Right atrium auricular region (tissue), 2 donors: Measurements from ENCODE around the gene CEACAM19. TPM values are rescaled to one million over a fixed set of nuclear protein-coding genes. Genes with fewer than 3 reads are reported as not detected.

Experiments used
- DNase-seq: peaks from one replicate; pipeline ENCODE4 v3.0.0-alpha.2; 2019; ENCODE audit warnings: low spot score
- H3K27ac ChIP-seq, 2 donors: fragments of 200-600 bp; sonication (generic); 1 replicate in 1 of 2; 2 replicates in 1 of 2; pipeline ENCODE4 v1.5.1; 2016 to 2019
- H3K27me3 ChIP-seq, 2 donors: fragments of 200-600 bp; sonication (generic); one replicate each; pipeline versions ENCODE4 v1.5.1 to v1.6.0; 2017 to 2019
- H3K36me3 ChIP-seq: fragments of 200-600 bp; sonication (generic); one replicate; pipeline ENCODE4 v1.5.1; 2016
- H3K4me1 ChIP-seq, 2 donors: fragments of 200-600 bp; sonication (generic); one replicate each; pipeline versions ENCODE4 v1.5.1 to v1.6.0; 2017 to 2019
- H3K4me3 ChIP-seq, 2 donors: fragments of 200-600 bp; sonication (generic); 1 replicate in 1 of 2; 2 replicates in 1 of 2; pipeline ENCODE4 v1.5.1; 2017 to 2019; ENCODE audit warnings: mild to moderate bottlenecking in 1 of 2, moderate library complexity in 1 of 2
- H3K9me3 ChIP-seq, 2 donors: fragments of 200-600 bp; sonication (generic); one replicate each; pipeline ENCODE4 v1.5.1; 2019
- total RNA-seq, 2 donors: library from RNA; depleted of rRNA; stranded (reverse); fragments of >200 nt; gene quantifications; one replicate each; pipeline ENCODE4 v1.1.0, GENCODE V29; 2016
- TF ChIP-seq, protein P1 (sequence below), 2 donors: fragments of 200-600 bp; sonication (generic); IDR thresholded peaks; one replicate each; pipeline ENCODE4 v1.5.1; 2019; ENCODE audit warnings: antibody characterized with exemption in 2 of 2

Gene CEACAM19
- total RNA-seq, 2 donors from 2014 or later: 2.3 to 3.1 TPM

DNA sequence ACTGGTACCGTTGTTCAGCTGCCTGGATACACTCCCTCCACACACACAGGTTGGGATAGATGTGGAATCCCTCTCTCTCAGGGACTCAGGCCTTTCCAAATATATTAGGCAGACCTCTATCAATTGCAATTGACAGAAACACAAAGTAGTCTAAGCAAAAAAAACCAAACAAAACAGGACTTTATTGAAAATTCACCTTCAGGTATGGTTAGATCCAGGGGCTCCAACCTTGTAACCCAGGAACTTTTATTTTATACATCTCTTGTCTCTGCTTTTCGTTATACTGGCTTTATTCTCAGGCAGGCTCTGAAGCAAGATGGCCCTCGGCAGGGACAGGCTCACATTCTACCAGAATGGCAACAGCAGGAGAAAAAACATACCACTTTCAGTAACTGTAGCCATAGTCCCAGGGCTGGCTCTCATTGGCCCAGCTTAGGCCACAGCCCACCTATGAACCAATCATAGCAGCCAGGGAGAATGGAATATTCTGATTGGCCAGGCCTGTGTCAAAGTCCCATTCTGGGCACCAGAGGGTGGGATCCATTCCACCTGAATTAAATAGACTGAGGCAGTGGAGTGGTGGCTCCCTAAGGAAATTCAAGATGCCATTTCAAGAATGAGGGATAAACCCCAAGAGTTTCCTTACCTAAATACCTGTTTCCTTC lies 13.1 kb upstream of the CEACAM19 start:
- H3K4me3 ChIP-seq: no peak overlapping the region
- peaks cover 0 to 13% of the 10 kb centered on the region in 2 donors for H3K4me1 ChIP-seq
- H3K36me3 ChIP-seq: peaks cover 96% of the 10 kb centered on the region
- H3K27me3 ChIP-seq: no peaks in the 10 kb centered on the region
- H3K27ac ChIP-seq: no peak overlapping the region
- H3K9me3 ChIP-seq: no peaks in the 10 kb centered on the region
- no peak for DNase-seq
- TF ChIP-seq, protein P1, sequence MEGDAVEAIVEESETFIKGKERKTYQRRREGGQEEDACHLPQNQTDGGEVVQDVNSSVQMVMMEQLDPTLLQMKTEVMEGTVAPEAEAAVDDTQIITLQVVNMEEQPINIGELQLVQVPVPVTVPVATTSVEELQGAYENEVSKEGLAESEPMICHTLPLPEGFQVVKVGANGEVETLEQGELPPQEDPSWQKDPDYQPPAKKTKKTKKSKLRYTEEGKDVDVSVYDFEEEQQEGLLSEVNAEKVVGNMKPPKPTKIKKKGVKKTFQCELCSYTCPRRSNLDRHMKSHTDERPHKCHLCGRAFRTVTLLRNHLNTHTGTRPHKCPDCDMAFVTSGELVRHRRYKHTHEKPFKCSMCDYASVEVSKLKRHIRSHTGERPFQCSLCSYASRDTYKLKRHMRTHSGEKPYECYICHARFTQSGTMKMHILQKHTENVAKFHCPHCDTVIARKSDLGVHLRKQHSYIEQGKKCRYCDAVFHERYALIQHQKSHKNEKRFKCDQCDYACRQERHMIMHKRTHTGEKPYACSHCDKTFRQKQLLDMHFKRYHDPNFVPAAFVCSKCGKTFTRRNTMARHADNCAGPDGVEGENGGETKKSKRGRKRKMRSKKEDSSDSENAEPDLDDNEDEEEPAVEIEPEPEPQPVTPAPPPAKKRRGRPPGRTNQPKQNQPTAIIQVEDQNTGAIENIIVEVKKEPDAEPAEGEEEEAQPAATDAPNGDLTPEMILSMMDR (IDR thresholded peaks at IDR 0.05): no peak

DNA sequence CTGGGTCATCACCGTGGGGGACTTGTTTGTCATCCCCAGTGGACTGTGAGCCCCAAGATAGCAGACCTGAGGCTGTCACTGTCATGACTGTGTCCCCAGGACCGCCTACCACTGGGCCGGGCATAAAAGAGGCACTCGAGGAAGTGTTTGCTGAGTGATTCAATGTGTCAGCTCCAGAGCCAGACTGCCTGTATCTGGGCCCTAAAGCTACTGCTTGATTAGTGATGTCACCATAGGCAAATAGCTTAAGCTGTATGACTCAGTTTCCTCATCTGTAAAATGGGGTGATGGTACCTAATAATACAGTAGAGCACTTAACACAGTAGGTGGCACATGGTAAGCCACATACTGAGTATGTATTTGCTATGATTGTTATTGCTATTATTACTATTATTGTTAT lies 11.2 kb upstream of the CEACAM19 start:
- DNase-seq: no peak
- Histone ChIP-seq H3K27me3 (no peaks in the 10 kb centered on the region), H3K9me3 (no peaks in the 10 kb centered on the region), H3K36me3 (peaks cover 82% of the 10 kb centered on the region), H3K4me3 (no peak overlapping the region), H3K27ac (no peak overlapping the region), H3K4me1 (peaks cover 0 to 7% of the 10 kb centered on the region in 2 donors)
- TF ChIP-seq, protein P1 (IDR thresholded peaks at IDR 0.05): no peak

DNA sequence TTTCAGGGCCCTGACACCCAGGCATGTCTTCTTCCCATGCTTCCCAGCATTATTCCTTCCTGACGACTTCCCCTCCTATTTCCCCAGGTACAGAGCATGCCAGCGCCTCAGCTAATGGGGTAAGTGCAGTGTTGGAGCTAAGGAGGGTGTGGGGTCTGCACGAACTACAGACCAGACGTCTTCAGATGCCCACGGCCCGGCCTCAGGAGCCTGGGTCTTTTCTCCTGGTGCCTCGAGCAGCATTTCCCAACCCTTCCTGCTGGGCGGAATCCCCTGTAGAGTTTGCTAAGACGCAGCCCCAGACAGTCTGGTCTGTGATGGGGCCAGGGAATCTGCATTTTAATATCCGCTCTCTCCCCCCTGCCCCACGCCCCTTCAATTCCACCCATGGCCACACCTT lies 10.1 kb upstream of the CEACAM19 start:
- H3K27me3 ChIP-seq: no peaks in the 10 kb centered on the region
- H3K4me1 ChIP-seq: peaks cover 0 to 7% of the 10 kb centered on the region in 2 donors
- H3K4me3 ChIP-seq: no peak overlapping the region
- H3K9me3 ChIP-seq: no peaks in the 10 kb centered on the region
- no peak overlapping the region for H3K27ac ChIP-seq
- H3K36me3 ChIP-seq: peaks cover 71% of the 10 kb centered on the region
- DNase-seq: no peak
- TF ChIP-seq, protein P1 (IDR thresholded peaks at IDR 0.05): no peak

DNA sequence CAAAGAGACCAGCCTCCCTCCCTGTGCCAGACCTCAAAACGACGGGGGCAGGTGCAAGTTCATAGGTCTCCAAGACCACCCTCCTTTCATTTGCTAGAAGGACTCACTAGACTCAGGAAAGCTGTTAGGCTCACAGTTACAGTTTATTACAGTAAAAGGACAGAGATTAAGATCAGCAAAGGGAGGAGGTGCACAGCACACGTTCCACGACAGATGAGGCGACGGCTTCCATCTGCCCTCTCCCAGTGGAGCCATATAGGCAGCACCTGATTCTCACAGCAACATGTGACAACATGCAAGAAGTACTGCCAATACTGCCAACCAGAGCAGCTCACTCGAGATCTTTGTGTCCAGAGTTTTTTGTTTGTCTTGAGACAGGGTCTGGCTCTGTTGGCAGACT lies 9.4 kb upstream of the CEACAM19 start:
- TF ChIP-seq, protein P1 (IDR thresholded peaks at IDR 0.05): no peak
- Histone ChIP-seq H3K9me3 (no peaks in the 10 kb centered on the region), H3K4me1 (peaks cover 0 to 7% of the 10 kb centered on the region in 2 donors), H3K27me3 (no peaks in the 10 kb centered on the region), H3K27ac (no peak overlapping the region), H3K36me3 (peaks cover 64% of the 10 kb centered on the region), H3K4me3 (no peak overlapping the region)
- no peak for DNase-seq

DNA sequence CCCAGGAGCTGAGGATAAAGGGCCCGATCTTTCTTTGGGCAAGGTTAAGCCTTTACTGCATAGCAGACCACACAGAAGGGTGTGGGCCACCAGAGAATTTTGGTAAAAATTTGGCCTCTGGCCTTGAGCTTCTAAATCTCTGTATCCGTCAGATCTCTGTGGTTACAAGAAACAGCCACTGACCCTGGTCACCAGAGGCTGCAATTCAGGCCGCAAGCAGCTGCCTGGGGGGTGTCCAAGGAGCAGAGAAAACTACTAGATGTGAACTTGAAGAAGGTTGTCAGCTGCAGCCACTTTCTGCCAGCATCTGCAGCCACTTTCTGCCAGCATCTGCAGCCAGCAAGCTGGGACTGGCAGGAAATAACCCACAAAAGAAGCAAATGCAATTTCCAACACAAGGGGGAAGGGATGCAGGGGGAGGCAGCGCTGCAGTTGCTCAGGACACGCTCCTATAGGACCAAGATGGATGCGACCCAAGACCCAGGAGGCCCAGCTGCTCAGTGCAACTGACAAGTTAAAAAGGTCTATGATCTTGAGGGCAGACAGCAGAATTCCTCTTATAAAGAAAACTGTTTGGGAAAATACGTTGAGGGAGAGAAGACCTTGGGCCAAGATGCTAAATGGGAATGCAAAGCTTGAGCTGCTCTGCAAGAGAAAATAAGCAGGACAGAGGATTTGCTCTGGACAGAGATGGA lies 8.4 kb upstream of the CEACAM19 start:
- TF ChIP-seq, protein P1 (IDR thresholded peaks at IDR 0.05): no peak
- H3K27me3 ChIP-seq: no peaks in the 10 kb centered on the region
- no peak overlapping the region for H3K27ac ChIP-seq
- no peak overlapping the region for H3K4me3 ChIP-seq
- H3K36me3 ChIP-seq: peaks cover 56% of the 10 kb centered on the region
- H3K9me3 ChIP-seq: no peaks in the 10 kb centered on the region
- no peak for DNase-seq
- no peaks in the 10 kb centered on the region for H3K4me1 ChIP-seq
